WERI-Rb-1 (cell line): ENCODE measurements around the gene SPATA2L.
"Not testable (repeated sequence)": the region's sequence is repeated elsewhere in the genome, so short reads cannot be mapped to it uniquely, and the experiment has no call there.

ENCODE experiments used
- DNase-seq: peaks from one replicate; pipeline ENCODE4 v3.0.0-alpha.2; 2020
- H3K27ac ChIP-seq: fragments of 250-450 bp; sonication (Bioruptor Pico); 2 replicates; pipeline ENCODE4 v1.5.1; 2020; ENCODE audit warnings: mild to moderate bottlenecking, moderate library complexity
- H3K27me3 ChIP-seq: fragments of 250-450 bp; sonication (Bioruptor Pico); 2 replicates; pipeline ENCODE4 v1.5.1; 2021; ENCODE audit warnings: mild to moderate bottlenecking, low read depth, moderate library complexity; ENCODE audit not compliant: insufficient read depth, severe bottlenecking
- H3K36me3 ChIP-seq: fragments of 250-450 bp; sonication (Bioruptor Pico); 2 replicates; pipeline ENCODE4 v1.5.1; 2020; ENCODE audit warnings: mild to moderate bottlenecking, moderate library complexity
- H3K4me3 ChIP-seq: 2 replicates; pipeline ENCODE4 v1.5.1; 2011; ENCODE audit warnings: low read depth, mild to moderate bottlenecking, control low read depth, low read length
- H3K9me3 ChIP-seq: fragments of 250-450 bp; sonication (Bioruptor Pico); 2 replicates; pipeline ENCODE4 v1.5.1; 2021; ENCODE audit warnings: mild to moderate bottlenecking, moderate library complexity; ENCODE audit not compliant: severe bottlenecking
- CTCF ChIP-seq: IDR thresholded peaks from 2 replicates; pipeline ENCODE4 v1.5.1; 2011; ENCODE audit warnings: low read depth, mild to moderate bottlenecking, control low read depth, inconsistent platforms, low read length

SPATA2L gene

GRCh38 chr16:89691986-89692569 is 9.4 kb downstream of the SPATA2L start:
- Histone ChIP-seq H3K27ac (no peak overlapping the region), H3K9me3 (no peaks in the 10 kb centered on the region), H3K4me3 (no peak overlapping the region), H3K36me3 (peaks cover 8% of the 10 kb centered on the region; the same call in 1 of the 2 replicates), H3K27me3 (no peaks in the 10 kb centered on the region)
- TF ChIP-seq CTCF: no peak
- no peak for DNase-seq

- DNase-seq: no peak
- H3K36me3 ChIP-seq: peaks cover 8% of the 10 kb centered on the region; the same call in 1 of the 2 replicates
- H3K4me3 ChIP-seq: no peak overlapping the region
- H3K9me3 ChIP-seq: no peaks in the 10 kb centered on the region
- no peak for TF ChIP-seq CTCF
- no peak overlapping the region for H3K27ac ChIP-seq
- H3K27me3 ChIP-seq: no peaks in the 10 kb centered on the region
These were observed 10.1 kb downstream of the SPATA2L start for GRCh38 chr16:89691231-89691985.

GRCh38 chr16:89690392-89690901 is 11.1 kb downstream of the SPATA2L start:
- TF ChIP-seq CTCF: no peak
- H3K9me3 ChIP-seq: no peaks in the 10 kb centered on the region
- DNase-seq: no peak
- H3K27ac ChIP-seq: no peak overlapping the region
- no peak overlapping the region for H3K4me3 ChIP-seq
- H3K36me3 ChIP-seq: peaks cover 8% of the 10 kb centered on the region; the same call in 1 of the 2 replicates
- H3K27me3 ChIP-seq: no peaks in the 10 kb centered on the region

- not testable (repeated sequence) for H3K27me3 ChIP-seq, H3K36me3 ChIP-seq, H3K4me3 ChIP-seq, H3K9me3 ChIP-seq, DNase-seq, H3K27ac ChIP-seq
These were observed 11.9 kb downstream of the SPATA2L start for GRCh38 chr16:89689621-89690020.

- Histone ChIP-seq H3K27ac (no peak overlapping the region), H3K9me3 (no peaks in the 10 kb centered on the region), H3K4me3 (no peak overlapping the region), H3K36me3 (peaks cover 8% of the 10 kb centered on the region; the same call in 1 of the 2 replicates), H3K27me3 (no peaks in the 10 kb centered on the region)
- TF ChIP-seq CTCF: no peak
- DNase-seq: no peak
These were observed 12.4 kb downstream of the SPATA2L start for GRCh38 chr16:89689142-89689541.

GRCh38 chr16:89688395-89688794 is 13.1 kb downstream of the SPATA2L start:
- Histone ChIP-seq H3K27ac (no peak overlapping the region), H3K4me3 (no peak overlapping the region), H3K36me3 (peaks cover 8% of the 10 kb centered on the region; the same call in 1 of the 2 replicates), H3K27me3 (no peaks in the 10 kb centered on the region), H3K9me3 (no peaks in the 10 kb centered on the region)
- no peak for TF ChIP-seq CTCF
- DNase-seq: no peak
